HG03139 (cell line): ENCODE data around the gene CASS4.
"Not testable (repeated sequence)": the region's sequence is repeated elsewhere in the genome, so short reads cannot be mapped to it uniquely, and the experiment has no call there.

Experiments used
- ATAC-seq: cut with Tn5 transposase; IDR thresholded peaks from one replicate; pipeline ENCODE4 v1.9.1; 2021; ENCODE audit not compliant: unreplicated experiment

Gene CASS4, protein sequence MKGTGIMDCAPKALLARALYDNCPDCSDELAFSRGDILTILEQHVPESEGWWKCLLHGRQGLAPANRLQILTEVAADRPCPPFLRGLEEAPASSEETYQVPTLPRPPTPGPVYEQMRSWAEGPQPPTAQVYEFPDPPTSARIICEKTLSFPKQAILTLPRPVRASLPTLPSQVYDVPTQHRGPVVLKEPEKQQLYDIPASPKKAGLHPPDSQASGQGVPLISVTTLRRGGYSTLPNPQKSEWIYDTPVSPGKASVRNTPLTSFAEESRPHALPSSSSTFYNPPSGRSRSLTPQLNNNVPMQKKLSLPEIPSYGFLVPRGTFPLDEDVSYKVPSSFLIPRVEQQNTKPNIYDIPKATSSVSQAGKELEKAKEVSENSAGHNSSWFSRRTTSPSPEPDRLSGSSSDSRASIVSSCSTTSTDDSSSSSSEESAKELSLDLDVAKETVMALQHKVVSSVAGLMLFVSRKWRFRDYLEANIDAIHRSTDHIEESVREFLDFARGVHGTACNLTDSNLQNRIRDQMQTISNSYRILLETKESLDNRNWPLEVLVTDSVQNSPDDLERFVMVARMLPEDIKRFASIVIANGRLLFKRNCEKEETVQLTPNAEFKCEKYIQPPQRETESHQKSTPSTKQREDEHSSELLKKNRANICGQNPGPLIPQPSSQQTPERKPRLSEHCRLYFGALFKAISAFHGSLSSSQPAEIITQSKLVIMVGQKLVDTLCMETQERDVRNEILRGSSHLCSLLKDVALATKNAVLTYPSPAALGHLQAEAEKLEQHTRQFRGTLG

GRCh38 chr20:56411759-56412472, at the start of gene CASS4:
CASS4 (plus strand) TSS chr20:56412260; CDS start chr20:56412459, 199 bp downstream.
- ATAC-seq, result peak; percentile 65

DNA sequence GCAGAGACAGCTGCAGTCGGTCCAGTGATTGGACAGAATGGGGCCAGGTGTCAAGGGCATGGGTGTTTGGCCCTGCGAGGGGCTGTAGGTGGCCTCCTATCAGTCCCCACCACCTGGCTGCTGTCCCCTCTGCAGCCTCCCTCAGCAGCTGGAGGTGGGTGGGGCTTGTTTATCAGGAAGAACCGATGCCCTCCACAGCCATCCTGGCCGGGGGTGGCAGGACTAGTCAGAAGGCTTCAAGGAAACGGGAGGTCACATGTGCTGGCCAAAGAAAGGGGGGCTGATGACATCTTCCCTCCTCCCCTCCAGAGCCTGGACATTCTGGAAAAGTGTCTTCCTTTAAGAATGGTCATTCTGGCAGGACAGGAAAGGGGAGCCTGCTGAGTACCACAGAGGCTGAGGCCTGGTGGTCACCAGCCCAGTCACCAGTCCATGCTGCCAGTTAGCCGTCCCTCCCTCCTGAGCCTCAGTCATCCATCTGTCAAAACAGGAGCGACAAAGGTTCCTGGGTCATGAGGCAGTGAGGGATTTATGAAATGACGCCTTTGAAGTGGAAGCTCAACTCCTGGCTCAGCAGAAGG, 49.1 kb upstream of the CASS4 start:
- no peak for ATAC-seq

GRCh38 chr20:56363491-56363890, 48.6 kb upstream of the CASS4 start:
- no peak for ATAC-seq

- ATAC-seq, result no peak
These were observed 43.5 kb upstream of the CASS4 start for GRCh38 chr20:56368351-56369134.

GRCh38 chr20:56369179-56369578, 42.9 kb upstream of the CASS4 start:
- ATAC-seq, result no peak

- ATAC-seq, result no peak
These were observed 40.1 kb upstream of the CASS4 start for GRCh38 chr20:56371977-56372376.

- no peak for ATAC-seq
These were observed 39.2 kb upstream of the CASS4 start for GRCh38 chr20:56372850-56373249.

- no peak for ATAC-seq
These were observed 38.1 kb upstream of the CASS4 start for GRCh38 chr20:56373942-56374341.

- ATAC-seq, result no peak
These were observed 35.7 kb upstream of the CASS4 start for GRCh38 chr20:56376331-56376730.

DNA sequence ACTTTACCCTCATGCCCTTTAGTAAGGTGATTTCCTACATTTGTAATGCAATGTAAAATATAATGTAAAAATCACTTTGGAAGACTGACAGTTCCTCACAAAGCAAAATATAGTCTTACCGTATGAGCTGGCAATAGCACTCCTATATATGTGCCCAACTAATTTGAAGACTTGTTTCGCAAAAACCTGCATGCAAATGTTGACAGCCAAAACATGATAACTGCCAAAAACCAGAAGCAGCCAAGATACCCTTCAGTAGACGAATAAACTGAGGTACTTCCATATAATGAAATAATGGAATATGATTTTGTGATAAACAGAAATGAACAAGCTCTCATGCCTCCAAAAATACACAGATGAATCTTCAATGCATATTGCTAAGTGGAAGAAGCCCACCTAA, 33.7 kb upstream of the CASS4 start:
- ATAC-seq, result no peak

- ATAC-seq, result no peak
These were observed 31.7 kb upstream of the CASS4 start for GRCh38 chr20:56380375-56380774.

DNA sequence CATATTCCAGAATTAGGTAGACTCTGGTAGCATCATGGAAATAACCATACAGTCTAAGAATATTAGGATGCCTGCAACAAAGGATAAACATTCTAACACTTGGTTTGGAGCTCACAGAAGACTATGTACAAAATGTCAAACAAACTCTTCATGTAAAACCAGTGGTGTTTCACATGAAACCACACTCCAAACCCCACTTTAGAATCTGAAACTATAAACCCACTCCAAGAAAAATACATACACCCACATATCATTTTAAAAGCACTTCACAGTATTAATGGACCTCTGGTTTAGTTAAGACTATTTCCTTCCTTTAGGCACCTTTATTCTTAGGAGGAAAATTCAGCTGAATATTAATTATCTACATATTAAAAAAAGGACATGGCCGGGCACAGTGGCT, 30.6 kb upstream of the CASS4 start:
- no peak for ATAC-seq

DNA sequence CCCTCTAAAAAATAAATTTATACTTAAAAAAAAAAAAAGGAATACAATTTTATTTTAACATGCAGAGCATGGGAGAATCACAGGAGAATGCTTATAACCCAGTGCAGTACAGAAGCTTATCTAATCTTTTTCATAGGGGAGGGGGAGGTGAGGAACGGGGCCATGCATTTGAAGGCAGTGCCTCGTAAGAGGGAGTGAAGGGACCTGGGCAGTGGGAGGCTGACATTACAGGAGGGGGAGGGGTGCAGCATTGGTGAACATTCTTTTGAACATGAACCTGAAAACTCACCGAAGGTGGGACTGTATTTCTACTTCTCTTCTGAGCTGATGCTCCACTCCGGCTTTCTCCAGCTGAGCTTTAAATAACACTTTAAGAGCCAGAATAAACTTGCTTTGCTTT, 29.4 kb upstream of the CASS4 start:
- no peak for ATAC-seq

GRCh38 chr20:56383334-56383733, 28.7 kb upstream of the CASS4 start:
- ATAC-seq, result no peak

DNA sequence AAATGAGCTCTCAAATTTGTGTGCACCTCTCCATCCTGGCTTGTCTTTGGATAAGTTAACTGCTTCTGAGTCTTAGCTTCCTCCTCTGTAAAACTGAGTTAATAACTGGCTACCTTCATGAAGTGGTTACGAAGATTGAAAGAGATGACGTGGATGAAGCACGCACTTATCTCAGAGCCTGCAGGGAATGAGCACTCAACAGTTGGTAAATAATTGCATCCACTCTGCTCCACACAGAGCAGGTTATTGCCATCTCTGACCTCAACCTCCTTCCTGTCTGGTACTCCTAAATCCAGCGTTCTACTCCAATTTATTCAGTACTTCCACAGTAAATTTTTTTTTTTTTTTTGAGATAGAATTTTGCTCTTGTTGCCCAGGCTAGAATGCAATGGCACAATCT, 26.9 kb upstream of the CASS4 start:
- ATAC-seq, result no peak

DNA sequence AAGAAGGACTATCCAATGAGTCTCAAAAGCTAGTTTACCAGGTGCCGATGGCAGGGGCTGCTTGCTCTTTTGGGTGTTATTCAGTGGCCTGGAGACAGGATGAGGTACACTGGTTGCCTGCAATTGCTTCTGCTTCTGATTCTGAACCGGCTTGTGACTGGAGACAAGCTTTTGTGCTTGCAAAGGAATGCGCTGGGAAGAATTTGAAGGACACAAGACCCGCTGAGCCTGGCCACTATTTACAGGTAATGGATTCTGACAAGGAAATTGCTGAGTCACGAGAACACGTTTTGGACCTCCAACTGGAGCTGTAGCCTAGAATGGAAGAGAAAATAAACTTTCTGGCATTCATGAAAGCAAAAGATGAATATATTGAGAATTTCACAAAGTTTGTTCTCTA, 25.8 kb upstream of the CASS4 start:
- no peak for ATAC-seq

DNA sequence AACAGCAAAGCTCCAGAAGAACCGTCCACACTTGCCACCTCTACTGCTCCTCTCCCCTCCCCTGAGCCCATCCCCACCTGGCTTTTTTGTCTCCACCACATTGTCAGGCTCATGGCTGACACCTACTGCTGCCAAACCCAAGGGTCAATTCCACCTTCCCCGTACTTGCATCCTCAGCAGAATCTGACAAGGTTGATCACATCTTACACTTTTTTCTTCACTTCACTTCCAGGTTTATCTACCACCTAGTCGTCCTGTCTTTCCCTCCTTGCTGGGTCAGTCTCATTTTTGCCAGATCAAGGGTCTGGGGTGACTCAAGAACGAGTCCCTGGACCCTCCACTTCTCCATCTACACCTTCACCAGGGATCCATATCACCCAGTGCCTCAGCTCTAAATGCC, 23.2 kb upstream of the CASS4 start:
- ATAC-seq, result no peak

DNA sequence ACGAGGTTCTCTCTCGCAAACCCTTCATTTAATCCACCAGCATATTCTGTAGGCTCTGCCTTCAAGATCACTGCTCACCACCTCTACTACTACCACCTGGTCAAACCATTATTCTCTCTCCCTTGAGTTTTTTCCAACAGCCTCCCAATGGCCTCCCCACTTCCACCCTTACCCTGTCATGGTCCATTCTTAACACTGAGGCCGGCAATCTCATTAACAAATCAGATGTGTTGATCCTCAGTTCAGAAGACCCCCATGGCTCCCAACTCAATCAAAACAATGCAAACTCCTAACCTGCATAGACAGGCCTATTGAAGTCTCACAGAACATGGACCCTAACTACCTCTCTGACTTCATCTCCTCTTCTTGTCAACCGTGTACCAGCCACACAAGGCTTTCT, 22.3 kb upstream of the CASS4 start:
- ATAC-seq, result no peak

- not testable (repeated sequence) for ATAC-seq
These were observed 21.7 kb upstream of the CASS4 start for GRCh38 chr20:56390396-56390795.

- no peak for ATAC-seq
These were observed 21.0 kb upstream of the CASS4 start for GRCh38 chr20:56391037-56391436.
